ENCODE measurements around the gene AURKA.

DNA sequence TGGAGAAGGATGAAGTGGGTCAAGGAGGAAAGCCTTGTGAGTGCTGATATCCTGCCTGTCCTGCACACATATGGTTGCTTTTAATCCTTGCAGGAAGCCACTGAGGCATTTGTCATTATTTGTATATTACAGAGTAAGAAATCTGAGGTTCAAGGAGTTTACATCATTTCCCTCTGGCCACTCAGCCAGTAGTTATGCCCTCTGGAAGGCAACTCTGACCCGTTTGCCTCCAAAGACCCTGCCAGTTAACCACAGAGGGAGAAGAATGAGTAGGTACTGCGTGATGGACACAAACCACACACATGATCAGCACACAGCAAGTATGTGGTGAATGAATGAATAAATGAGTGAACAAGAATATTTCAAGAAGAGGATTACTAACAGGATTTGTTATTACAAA lies 41.2 kb downstream of the AURKA start:
- TF ChIP-seq, protein P1, sequence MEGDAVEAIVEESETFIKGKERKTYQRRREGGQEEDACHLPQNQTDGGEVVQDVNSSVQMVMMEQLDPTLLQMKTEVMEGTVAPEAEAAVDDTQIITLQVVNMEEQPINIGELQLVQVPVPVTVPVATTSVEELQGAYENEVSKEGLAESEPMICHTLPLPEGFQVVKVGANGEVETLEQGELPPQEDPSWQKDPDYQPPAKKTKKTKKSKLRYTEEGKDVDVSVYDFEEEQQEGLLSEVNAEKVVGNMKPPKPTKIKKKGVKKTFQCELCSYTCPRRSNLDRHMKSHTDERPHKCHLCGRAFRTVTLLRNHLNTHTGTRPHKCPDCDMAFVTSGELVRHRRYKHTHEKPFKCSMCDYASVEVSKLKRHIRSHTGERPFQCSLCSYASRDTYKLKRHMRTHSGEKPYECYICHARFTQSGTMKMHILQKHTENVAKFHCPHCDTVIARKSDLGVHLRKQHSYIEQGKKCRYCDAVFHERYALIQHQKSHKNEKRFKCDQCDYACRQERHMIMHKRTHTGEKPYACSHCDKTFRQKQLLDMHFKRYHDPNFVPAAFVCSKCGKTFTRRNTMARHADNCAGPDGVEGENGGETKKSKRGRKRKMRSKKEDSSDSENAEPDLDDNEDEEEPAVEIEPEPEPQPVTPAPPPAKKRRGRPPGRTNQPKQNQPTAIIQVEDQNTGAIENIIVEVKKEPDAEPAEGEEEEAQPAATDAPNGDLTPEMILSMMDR (conservative IDR thresholded peaks at IDR 0.05; ENCODE audit: low read depth in 2 of 2), result no peak
- TF ChIP-seq, protein P2, sequence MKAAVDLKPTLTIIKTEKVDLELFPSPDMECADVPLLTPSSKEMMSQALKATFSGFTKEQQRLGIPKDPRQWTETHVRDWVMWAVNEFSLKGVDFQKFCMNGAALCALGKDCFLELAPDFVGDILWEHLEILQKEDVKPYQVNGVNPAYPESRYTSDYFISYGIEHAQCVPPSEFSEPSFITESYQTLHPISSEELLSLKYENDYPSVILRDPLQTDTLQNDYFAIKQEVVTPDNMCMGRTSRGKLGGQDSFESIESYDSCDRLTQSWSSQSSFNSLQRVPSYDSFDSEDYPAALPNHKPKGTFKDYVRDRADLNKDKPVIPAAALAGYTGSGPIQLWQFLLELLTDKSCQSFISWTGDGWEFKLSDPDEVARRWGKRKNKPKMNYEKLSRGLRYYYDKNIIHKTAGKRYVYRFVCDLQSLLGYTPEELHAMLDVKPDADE (IDR thresholded peaks at IDR 0.05), result no peak
- TF ChIP-seq, protein P3, sequence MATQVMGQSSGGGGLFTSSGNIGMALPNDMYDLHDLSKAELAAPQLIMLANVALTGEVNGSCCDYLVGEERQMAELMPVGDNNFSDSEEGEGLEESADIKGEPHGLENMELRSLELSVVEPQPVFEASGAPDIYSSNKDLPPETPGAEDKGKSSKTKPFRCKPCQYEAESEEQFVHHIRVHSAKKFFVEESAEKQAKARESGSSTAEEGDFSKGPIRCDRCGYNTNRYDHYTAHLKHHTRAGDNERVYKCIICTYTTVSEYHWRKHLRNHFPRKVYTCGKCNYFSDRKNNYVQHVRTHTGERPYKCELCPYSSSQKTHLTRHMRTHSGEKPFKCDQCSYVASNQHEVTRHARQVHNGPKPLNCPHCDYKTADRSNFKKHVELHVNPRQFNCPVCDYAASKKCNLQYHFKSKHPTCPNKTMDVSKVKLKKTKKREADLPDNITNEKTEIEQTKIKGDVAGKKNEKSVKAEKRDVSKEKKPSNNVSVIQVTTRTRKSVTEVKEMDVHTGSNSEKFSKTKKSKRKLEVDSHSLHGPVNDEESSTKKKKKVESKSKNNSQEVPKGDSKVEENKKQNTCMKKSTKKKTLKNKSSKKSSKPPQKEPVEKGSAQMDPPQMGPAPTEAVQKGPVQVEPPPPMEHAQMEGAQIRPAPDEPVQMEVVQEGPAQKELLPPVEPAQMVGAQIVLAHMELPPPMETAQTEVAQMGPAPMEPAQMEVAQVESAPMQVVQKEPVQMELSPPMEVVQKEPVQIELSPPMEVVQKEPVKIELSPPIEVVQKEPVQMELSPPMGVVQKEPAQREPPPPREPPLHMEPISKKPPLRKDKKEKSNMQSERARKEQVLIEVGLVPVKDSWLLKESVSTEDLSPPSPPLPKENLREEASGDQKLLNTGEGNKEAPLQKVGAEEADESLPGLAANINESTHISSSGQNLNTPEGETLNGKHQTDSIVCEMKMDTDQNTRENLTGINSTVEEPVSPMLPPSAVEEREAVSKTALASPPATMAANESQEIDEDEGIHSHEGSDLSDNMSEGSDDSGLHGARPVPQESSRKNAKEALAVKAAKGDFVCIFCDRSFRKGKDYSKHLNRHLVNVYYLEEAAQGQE (IDR thresholded peaks at IDR 0.05; ENCODE audit: unreplicated experiment), result no peak
- TF ChIP-seq EZH2phosphoT487 (IDR thresholded peaks at IDR 0.05; ENCODE audit: unreplicated experiment), result no peak
- no peak for TF ChIP-seq EZH2 (IDR thresholded peaks at IDR 0.05; ENCODE audit: low read depth, unreplicated experiment)
- no peak for TF ChIP-seq POLR2AphosphoS5 (IDR thresholded peaks at IDR 0.05; ENCODE audit: low read depth)
- no peak for TF ChIP-seq JUNB (IDR thresholded peaks at IDR 0.05; ENCODE audit: unreplicated experiment)
